Stimulated activated CD8-positive, alpha-beta memory T cell treated with anti-CD3 and anti-CD28 coated beads, Interleukin-12 subunit alpha, Interleukin-12 subunit beta, amount 100 ng/mL, for 1 hour (primary cell): ENCODE results near the gene NFATC2IP.

Experiments used
- DNase-seq: peaks from one replicate; pipeline ENCODE4 v3.0.0-alpha.2; 2020; ENCODE audit warnings: low read depth

The NFATC2IP gene

DNA sequence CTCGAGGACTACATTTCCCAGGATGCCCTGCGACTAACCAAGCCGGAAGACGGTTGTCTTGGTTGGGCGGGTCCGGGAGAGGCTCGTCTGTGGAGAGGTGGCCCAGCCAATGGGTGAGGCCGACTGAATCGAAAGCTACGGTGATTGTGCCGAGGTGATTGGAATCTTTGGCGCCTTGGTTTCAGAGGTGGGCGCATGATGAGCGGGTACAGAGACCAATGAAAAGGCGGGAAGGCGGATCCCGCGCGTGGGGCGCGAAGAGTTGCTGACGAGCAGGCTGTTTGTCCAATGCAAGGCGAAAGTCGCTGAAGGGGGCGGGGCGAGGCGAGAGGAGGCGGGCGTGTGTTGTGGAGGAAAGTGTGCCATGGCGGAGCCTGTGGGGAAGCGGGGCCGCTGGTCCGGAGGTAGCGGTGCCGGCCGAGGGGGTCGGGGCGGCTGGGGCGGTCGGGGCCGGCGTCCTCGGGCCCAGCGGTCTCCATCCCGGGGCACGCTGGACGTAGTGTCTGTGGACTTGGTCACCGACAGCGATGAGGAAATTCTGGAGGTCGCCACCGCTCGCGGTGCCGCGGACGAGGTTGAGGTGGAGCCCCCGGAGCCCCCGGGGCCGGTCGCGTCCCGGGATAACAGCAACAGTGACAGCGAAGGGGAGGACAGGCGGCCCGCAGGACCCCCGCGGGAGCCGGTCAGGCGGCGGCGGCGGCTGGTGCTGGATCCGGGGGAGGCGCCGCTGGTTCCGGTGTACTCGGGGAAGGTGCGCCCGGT lies at the start of gene NFATC2IP:
NFATC2IP (plus strand) TSS at position 290 of the 762 bp plus-strand sequence; CDS start at position 365, 75 bp downstream.
- DNase-seq = peak; percentile 100

GRCh38 chr16:28901862-28902261 lies 48.9 kb upstream of the NFATC2IP start:
- no peak for DNase-seq

DNA sequence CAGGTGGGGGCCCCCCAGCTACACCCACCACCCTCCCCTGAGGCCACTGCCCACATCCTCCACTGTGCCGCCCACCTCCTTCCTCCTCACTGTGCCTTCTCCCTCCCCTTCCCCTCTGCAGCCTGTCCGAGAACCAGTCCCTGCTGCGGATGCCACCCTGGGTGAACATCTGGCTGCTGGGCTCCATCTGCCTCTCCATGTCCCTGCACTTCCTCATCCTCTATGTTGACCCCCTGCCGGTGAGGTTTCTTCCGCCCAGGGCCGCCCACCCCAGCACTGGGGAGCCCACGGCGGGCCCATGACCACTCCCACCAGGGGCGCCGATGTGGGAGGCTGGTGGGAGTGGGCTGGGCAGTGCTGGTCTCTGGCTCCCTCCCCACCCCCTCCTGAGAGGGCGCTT lies 47.8 kb upstream of the NFATC2IP start:
- no peak for DNase-seq

DNA sequence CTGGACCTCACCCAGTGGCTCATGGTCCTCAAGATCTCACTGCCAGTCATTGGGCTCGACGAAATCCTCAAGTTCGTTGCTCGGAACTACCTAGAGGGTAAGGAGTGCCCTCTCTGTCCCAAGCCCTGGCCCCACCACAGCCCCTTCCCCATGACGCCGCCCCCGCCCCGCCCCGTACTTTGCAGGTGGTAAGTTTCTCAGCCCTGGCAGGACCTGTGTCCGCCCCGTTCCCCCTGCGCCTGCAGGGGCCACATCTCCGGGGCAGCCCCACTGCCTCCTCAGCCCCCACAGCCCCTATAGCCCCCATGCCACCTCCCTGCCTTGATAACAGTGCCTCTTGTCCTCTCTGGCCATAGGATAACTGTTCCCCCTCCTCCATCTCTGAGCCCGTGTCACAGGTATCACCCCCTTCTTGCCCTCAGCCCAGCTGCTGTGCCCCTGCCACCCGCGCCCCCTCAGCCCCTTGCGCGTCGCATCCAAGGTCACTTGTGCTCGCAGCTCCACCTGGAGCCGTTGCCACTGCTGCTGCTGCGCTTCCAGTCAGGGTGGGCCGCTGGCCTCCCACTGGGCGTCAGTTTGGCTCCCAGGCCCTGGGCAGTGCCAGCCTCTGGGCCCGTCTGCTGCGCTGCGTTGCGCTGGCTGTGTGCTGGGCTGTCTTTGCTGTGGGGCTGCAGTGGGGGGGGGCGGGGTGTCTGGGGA lies 47.2 kb upstream of the NFATC2IP start:
- DNase-seq = no peak

DNA sequence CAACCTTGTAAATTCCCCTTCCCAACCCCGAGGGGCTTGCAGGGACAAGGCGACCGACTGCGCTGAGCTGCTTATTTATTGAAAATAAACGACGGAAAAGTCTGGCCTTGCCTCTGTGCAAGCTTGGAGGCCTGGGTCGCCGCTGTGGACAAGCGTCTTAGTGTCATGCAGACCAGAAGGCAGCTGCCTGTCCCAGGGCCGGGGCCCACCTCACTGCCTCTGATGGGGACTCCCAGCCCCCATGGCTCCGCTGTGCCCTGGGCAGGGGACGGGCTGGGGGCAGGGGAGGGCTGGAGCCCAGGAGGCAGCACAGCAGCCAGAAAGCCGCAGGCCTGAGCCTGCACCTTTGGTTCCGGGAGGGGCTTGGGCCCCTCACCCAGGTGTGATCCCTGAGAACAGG lies 46.4 kb upstream of the NFATC2IP start:
- no peak for DNase-seq

GRCh38 chr16:28904828-28905227 lies 45.9 kb upstream of the NFATC2IP start:
- no peak for DNase-seq

DNA sequence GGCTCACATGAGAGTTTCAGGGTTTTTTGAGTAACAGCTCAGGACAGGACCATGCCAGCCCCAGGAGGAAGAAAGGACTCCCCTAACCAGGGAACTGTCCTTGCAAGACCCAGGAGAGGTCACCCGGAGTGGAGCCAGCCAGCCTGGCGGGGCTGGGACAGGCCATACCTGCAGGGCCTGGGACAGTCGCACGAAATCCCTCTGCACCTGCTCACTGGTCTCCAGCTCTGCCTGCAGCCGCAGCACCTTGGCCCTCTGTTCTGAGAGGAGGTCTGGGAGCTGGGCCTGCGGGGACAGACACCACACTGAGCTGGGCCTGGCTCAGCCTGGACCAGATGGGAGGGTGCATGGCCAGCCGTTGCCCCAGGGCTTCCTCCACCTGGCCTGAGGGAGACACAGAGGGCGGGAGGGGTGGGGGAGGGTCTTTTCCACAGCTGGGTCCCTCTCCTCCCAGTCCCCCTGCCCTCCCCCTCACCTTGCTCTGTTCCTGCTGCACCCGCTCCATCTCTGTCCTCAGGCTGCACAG lies 45.4 kb upstream of the NFATC2IP start:
- no peak for DNase-seq

GRCh38 chr16:28905800-28906372 lies 44.9 kb upstream of the NFATC2IP start:
- DNase-seq = no peak

DNA sequence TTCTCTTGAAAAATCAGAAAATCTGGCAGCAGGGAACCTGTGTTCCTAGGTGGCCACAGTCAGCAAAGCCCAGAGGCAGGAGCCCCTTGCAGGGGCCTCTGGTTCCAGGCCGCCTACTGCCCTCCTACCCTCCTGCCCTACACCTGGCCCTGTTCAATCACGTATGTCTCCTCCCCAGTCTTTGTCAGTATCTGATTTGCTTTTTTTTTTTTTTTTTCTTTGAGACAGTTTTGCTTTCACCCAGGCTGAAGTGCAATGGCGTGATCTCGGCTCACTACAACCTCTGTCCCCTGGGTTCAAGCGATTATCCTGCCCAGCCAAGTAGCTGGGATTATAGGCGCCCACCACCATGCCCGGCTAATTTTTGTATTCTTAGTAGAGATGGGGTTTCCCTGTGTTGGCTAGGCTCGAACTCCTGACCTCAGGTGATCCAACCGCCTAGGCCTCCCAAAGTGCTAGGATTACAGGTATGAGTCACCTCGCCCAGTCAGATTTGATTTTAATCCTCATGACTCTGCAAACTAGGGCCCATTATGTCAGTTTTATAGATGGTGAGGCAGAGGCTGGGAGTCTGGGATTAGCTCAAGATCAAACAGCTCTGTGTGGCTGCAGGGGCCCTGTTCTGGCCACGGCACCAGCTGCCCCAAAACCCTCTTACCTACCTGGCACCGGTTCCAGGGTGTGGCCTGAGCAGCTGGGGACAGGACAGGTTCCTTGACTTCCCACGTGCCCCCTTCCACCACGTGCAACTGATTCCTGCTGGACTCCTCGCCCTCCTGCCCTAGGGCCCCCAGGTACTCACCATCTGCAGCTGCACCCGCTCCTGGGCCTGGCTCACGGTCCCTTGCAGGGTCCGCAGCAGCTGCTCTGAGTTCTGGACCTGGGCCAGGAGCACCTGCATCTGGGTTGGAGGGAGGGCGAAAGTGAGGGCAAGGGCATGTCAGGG lies 40.4 kb upstream of the NFATC2IP start:
- no peak for DNase-seq

DNA sequence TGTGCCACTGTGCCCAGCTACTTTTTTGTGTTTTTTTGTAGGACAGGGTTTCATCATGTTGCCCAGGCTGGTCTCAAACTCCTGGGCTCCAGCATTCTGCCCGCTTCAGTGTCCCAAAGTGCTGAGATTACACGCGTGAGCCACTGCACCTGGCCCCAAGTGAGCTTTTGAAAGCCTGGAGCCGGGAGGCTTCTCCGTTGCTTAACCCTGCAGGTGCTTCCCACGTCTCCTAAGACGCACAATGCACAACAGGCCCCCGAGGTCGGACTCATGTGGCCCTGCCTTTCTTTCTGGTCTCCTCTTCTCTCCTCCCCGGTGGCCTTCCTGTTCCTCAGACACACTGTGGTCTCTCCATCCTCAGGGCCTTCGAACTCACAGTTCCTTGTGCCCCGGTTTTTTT lies 38.2 kb upstream of the NFATC2IP start:
- DNase-seq = no peak

DNA sequence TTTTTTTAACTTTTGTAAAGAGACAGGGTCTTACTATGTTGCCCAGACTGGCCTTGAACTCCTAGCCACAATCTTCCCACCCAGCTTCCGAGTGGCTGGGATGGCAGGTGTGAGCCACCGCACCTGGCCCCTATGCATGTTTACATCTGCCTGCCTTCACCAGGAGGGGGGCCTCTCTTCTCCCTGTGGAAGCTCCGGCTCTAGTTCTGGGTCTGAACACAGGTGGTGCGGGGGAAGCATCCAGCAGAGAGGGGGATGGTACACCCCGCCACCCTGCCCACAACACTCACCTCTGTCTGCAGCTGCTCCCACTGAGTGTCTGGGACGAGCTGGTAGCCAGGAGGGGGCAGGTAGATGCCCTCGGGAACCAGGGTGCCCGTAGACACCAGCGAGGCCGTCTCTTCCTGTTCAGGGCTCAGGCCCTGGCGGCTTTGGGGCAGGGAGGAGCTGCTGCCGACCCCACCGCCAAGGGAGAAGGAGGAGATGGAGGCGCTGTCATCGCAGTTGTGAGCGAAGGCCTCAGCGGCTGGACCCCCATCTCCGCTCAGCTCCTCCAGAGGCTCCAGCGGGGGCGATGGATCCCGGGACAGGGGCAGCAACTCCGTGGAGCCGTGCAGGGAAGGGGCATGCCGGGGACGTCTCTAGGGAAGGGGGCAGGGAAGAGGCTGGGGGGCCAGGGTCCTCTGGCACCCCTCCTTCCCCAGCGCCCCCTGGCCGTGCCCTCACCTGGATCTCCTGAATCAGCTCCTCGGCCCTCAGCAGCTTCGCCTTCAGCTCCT lies 36.6 kb upstream of the NFATC2IP start:
- DNase-seq = no peak

- DNase-seq = no peak
Measured at GRCh38 chr16:28915181-28915580, 35.6 kb upstream of the NFATC2IP start.

GRCh38 chr16:28917095-28917494 lies 33.6 kb upstream of the NFATC2IP start:
- no peak for DNase-seq

GRCh38 chr16:28918698-28919097 lies 32.0 kb upstream of the NFATC2IP start:
- no peak for DNase-seq

GRCh38 chr16:28923231-28923587 lies 27.5 kb upstream of the NFATC2IP start:
- no peak for DNase-seq

DNA sequence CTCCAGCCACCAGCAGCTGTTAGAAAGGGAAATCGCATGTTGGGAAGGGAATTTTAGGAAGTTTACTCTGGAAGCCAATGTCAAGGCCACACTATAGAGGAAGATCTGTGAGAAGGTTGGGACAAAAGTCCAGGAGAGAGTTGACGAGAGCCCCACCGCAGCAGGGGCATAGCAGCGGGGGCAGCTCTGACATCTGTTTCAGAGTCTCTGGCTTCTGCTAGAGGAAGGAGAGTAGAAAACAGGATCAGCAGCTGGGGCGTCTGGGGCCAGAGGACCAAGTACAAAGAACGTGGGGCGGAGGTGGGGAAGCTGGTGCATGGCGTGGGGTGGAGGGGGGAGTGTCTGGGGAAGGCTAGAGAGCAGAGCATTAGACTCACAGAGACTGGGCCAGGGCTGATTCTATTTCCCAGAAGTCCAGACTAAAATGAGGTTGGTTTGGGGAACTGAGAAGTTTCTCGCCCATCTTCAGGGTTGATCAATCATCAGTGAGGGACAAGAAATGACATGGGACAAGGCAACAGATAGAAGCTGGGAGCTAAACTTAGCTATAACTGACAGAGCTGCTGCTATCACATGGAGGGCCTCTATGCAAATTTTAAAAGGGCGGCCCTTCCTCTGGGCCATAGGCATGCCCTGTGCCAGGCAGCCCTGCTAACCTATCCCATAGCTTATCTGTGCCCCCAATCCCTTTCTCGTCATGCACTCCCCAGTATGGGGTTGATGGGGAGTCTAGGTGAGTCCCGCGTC lies 26.9 kb upstream of the NFATC2IP start:
- no peak for DNase-seq

DNA sequence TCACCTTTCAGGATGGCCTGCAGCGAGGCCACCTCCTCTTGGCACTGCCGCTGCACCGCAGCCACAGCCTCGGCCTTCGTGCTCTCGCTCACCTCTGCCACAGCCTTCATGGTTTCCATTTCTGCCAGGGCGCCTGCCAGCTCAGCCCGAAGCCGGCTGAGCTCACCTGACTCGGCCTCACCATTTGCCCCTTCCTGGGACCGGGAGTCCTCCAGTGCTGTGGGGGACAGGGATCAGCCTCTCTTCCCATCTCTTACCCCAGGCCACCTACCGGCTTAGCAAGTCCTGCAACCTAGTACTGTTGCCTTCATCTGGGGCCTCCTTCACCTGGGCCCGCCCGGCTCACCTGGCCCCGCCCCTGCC lies 26.4 kb upstream of the NFATC2IP start:
- DNase-seq = no peak

DNA sequence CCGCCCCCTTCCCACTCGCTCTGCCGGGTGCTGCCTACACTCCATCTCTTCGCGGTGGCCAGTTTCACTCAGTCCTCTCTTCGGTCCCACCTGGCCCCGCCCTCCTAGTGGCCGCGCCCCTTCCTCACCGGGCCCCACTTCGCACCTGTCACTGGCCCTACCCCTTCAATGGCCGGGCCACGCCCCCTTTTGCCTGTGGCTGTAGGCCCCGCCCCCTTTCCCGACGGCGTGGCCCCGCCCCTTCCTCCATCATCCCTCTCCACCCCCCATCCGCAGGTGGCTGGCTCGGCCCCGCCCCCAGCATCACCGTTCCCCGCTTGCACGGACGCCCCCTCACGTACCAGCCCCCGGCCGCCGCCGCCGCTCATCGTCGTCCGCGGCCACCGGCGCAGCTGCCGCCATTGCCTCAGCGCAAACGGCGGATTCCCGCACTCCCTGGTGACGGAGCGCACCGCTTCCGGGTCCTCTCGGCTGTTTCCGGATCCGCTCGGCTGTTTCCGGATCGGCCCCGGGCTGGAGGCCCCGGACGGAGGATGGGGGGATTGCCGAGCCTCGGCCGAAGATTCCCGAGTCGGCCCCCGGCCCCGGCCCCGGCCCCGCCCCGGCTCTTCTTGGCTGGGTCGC lies 25.9 kb upstream of the NFATC2IP start, which contains the start of gene RABEP2:
RABEP2 (minus strand) TSS at position 477 of the 624 bp plus-strand sequence; CDS start at position 402, 75 bp downstream.
- DNase-seq = peak; percentile 86

GRCh38 chr16:28925386-28926228 lies 25.1 kb upstream of the NFATC2IP start:
- peak; percentile 58 for DNase-seq
